NB4 (cell line): ENCODE data around the gene ZG16.
A peak's percentile ranks its signal among the peaks of the same experiment; 100 is the strongest.
"Not testable (repeated sequence)": the region's sequence is repeated elsewhere in the genome, so short reads cannot be mapped to it uniquely, and the experiment has no call there.

ENCODE experiments used
- DNase-seq: peaks from one replicate; pipeline ENCODE4 v3.0.0; 2010; ENCODE audit warnings: low read depth
- H3K4me3 ChIP-seq: one replicate; pipeline ENCODE4 v1.5.1; 2011; ENCODE audit warnings: mild to moderate bottlenecking, low read depth, low read length, moderate library complexity
- MAX ChIP-seq: IDR thresholded peaks from 2 replicates; pipeline ENCODE4 v1.6.1; 2011; ENCODE audit warnings: low read depth, low read length
- MYC ChIP-seq: IDR thresholded peaks from 2 replicates; pipeline ENCODE4 v1.6.1; 2011; ENCODE audit warnings: low read depth, low read length
- POLR2A ChIP-seq: IDR thresholded peaks from 2 replicates; pipeline ENCODE4 v1.6.1; 2011; ENCODE audit warnings: mild to moderate bottlenecking; ENCODE audit not compliant: insufficient read length; ENCODE audit errors: extremely low read depth
- TF ChIP-seq, protein P1 (sequence below): IDR thresholded peaks from one replicate; pipeline ENCODE4 v1.5.1; 2012; ENCODE audit warnings: low read depth, low read length

The ZG16 gene

GRCh38 chr16:29777576-29778350 is at the start of gene ZG16:
ZG16 (plus strand) TSS chr16:29778256; CDS start chr16:29779267, 1,011 bp downstream.
- no peak for DNase-seq
- TF ChIP-seq MAX (no peak), POLR2A (no peak), MYC (no peak)
- TF ChIP-seq, protein P1, sequence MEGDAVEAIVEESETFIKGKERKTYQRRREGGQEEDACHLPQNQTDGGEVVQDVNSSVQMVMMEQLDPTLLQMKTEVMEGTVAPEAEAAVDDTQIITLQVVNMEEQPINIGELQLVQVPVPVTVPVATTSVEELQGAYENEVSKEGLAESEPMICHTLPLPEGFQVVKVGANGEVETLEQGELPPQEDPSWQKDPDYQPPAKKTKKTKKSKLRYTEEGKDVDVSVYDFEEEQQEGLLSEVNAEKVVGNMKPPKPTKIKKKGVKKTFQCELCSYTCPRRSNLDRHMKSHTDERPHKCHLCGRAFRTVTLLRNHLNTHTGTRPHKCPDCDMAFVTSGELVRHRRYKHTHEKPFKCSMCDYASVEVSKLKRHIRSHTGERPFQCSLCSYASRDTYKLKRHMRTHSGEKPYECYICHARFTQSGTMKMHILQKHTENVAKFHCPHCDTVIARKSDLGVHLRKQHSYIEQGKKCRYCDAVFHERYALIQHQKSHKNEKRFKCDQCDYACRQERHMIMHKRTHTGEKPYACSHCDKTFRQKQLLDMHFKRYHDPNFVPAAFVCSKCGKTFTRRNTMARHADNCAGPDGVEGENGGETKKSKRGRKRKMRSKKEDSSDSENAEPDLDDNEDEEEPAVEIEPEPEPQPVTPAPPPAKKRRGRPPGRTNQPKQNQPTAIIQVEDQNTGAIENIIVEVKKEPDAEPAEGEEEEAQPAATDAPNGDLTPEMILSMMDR: no peak
- H3K4me3 ChIP-seq: no peak within 1 kb of the TSS

DNA sequence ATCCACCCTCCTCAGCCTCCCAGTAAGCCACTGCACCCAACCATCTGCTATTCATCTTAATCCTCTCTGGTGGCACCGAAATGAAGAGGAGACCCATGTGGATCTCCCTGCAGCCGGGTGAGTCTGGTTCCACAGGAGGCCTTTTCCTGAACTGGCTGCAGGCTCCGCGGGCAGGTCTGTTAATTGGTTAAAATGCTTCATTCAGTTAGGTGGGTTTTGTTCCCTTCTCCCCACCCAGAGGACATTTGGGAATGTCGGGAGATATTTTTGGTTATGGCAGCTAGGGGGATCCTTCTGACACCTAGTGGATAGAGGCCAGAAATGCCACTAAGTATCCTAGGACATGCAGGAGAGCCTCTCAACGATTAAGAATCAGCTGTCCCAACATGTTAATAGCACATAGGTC is 48.9 kb upstream of the ZG16 start:
- peak; percentile 49 for DNase-seq
- no peak overlapping the region for H3K4me3 ChIP-seq
- no peak for TF ChIP-seq MAX
- TF ChIP-seq, protein P1: peak; percentile 75

DNA sequence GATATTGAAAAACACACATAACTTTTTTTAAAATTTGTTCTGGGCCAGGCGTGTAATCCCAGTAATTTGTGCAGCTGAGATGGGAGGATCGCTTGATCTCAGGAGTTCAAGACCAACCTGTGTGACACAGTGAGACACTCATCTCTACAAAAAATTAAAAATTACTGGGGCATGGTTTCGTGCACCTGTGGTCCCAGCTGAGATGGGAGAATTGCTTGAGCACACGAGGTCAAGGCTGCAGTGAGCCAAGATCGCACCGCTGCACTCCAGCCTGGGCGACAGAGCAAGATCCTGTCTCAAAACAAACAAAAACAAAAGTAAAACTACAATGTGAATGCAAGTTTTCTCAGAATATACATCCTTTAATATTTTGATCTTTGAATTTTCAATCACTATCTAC is 47.4 kb upstream of the ZG16 start:
- no peak for TF ChIP-seq MAX
- TF ChIP-seq, protein P1: no peak
- DNase-seq: no peak
- H3K4me3 ChIP-seq: no peak overlapping the region

DNA sequence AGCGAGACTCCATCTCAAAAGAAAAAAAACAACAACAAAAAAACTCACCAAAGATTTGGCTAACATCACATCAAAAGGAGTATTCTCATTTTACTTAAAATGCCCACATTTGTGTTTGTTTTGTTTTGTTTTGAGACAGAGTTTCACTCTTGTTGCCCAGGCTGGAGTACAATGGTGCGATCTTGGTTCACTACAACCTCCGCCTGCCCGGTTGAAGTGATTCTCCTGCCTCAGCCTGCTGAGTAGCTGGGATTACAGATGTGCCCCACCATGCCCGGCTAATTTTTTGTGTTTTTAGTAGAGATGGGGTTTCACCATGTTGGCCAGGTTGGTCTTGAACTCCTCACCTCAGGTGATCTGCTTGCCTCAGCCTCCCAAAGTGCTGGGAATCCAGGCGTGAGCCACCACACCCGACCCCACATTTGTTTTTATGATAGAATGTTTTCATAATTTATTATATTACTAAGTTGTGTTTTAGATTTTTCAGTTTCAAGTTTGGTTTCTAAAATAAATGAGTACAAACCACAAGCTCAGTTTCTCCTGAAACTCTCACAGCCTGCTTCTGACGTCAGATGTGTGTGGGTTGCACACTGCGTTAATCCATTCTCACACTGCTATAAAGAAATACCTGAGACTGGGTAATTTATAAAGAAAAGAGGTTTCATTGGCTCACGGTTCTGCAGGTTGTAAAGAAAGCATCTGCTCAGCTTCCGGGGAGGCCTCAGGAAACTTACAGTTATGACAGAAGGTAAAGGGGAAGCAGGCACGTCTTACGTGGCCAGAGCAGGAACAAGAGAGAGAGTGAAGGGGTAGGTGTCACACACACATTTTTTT is 46.1 kb upstream of the ZG16 start:
- DNase-seq: peak; percentile 41
- not testable (repeated sequence) for H3K4me3 ChIP-seq

GRCh38 chr16:29734786-29735185 is 43.3 kb upstream of the ZG16 start:
- DNase-seq: no peak
- H3K4me3 ChIP-seq: no peak overlapping the region
- TF ChIP-seq POLR2A (no peak), MYC (no peak), MAX (no peak)
- TF ChIP-seq, protein P1: no peak

DNA sequence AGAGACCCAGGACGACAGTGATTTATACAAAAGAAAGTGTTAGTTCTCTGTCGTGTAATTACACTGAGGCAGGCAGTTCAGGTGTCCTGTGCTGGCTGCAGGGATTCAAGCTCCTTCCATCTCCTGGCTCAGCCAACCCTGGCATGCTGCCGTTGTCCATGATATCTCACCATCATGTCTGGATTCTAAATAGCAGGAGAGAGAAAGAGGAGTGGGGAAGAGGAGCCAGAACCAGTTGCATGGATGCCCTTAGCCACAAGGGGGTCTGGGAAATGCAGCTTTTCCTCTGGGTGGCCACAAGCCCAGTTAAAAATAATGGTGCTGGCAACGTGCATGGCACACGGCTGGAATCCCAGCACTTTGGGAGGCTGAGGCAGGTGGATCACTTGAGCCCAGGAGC is 41.9 kb upstream of the ZG16 start:
- TF ChIP-seq POLR2A (no peak), MYC (no peak), MAX (no peak)
- TF ChIP-seq, protein P1: no peak
- H3K4me3 ChIP-seq: no peak overlapping the region
- DNase-seq: no peak
